HPDE6-E6E7 (cell line): Measurements from ENCODE around the gene COL27A1.
"Not testable (repeated sequence)": the region's sequence is repeated elsewhere in the genome, so short reads cannot be mapped to it uniquely, and the experiment has no call there.

Source experiments
- DNase-seq: peaks from one replicate; pipeline ENCODE4 v3.0.0; 2011; ENCODE audit warnings: missing footprints; ENCODE audit errors: extremely low spot score

COL27A1 gene

GRCh38 chr9:114322160-114322818 is 167.0 kb downstream of the COL27A1 start:
- DNase-seq, result not testable (repeated sequence)

DNA sequence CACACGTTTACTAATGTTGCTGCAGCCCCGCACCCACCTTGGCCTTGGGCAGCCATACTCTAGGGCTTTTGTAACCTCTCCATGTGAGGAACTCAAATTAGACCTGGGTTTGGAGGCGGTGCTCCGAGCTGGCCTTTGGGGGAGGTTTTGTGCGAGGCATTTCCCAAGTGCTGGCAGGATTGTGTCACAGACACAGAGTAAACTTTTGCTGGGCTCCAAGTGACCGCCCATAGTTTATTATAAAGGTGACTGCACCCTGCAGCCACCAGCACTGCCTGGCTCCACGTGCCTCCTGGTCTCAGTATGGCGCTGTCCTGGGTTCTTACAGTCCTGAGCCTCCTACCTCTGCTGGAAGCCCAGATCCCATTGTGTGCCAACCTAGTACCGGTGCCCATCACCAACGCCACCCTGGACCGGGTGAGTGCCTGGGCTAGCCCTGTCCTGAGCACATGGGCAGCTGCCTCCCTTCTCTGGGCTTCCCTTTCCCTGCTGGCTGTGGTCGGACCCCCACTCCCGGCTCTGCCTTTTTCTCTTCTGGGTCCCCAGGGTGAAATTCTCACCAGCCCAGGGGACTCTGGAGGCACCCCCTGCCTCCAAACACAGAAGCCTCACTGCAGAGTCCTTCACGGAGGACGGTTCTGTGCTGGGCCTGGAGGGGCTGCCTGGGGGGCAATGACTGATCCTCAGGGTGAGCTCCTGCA is 167.6 kb downstream of the COL27A1 start, which contains the start of gene ORM1:
Gene ORM1 (plus strand): TSS at position 268 of the 701 bp plus-strand sequence. CDS start 36 bp downstream, at position 304.
- not testable (repeated sequence) for DNase-seq

GRCh38 chr9:114323849-114324248 is 168.5 kb downstream of the COL27A1 start:
- not testable (repeated sequence) for DNase-seq

DNA sequence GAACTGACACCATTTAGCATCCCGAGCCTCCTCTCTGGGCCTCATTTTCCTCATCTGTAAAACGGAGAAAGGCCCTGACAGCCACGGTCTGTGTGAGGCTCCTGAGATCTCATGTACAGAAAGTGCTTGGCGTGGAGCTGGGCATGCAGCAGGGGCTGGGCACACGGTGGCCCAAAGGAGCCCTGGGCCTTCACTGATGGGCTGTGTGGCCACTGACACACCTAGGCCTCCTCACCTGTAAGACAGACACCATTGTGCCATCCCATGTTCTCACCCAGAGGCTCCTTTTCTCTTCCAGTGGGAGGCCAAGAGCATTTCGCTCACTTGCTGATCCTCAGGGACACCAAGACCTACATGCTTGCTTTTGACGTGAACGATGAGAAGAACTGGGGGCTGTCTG is 169.2 kb downstream of the COL27A1 start:
- DNase-seq, result no peak

DNA sequence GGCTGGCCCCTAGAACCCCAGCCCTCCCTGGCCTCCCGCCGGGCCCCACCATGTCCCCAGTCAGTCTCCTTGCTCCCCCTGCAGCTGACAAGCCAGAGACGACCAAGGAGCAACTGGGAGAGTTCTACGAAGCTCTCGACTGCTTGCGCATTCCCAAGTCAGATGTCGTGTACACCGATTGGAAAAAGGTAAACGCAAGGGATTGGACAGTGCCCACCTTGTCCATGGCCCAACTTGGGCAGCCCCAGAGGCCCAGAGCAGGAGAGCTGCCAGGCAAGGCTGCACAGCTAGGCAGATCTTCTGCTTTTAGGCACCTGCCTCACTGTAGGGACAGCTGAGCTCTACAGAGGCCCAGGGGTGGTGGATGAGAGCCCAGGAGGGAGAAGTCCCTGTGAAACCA is 169.6 kb downstream of the COL27A1 start:
- DNase-seq, result not testable (repeated sequence)

- not testable (repeated sequence) for DNase-seq
These were observed 170.4 kb downstream of the COL27A1 start for GRCh38 chr9:114325684-114326254.

DNA sequence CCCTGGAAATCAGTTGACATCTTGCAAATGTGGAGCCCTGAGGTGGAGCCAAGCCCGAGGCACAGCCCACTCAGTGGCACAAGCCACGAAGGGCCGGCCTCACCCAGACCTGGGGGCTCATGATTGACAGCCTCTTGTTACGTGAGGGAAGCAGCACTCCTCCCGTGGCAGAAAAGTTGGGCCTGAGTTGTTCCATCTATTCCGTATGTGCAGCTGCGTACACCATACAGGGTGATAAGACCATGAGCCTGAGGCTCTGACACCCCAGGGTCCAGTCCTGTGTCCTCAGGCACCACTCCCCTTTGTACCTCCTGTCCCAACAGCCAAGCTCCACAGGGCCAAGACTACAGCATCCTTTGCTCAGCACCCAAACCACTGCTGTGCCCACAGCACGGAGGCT is 172.4 kb downstream of the COL27A1 start:
- DNase-seq, result no peak

DNA sequence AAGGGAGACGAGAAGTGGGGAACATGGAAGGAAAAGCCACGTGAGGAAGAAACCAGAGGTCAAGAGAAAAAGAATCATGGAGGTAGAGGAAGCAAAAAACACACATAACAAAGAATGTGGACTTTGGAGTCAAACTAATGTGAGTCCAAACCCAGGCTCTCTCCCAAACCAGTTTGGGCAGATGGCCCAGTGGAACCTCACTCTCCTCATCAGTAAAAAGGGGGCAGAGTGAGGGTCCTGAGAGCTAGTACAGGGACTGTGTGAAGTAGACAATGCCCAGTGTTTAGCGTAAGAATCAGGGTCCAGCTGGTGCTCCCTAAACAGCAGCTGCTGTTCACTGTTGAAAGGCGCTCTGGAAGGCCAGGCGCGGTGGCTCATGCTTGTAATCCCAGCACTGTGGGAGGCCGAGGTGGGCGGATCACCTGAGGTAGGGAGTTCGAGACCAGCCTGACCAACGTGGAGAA is 173.1 kb downstream of the COL27A1 start:
- not testable (repeated sequence) for DNase-seq

DNA sequence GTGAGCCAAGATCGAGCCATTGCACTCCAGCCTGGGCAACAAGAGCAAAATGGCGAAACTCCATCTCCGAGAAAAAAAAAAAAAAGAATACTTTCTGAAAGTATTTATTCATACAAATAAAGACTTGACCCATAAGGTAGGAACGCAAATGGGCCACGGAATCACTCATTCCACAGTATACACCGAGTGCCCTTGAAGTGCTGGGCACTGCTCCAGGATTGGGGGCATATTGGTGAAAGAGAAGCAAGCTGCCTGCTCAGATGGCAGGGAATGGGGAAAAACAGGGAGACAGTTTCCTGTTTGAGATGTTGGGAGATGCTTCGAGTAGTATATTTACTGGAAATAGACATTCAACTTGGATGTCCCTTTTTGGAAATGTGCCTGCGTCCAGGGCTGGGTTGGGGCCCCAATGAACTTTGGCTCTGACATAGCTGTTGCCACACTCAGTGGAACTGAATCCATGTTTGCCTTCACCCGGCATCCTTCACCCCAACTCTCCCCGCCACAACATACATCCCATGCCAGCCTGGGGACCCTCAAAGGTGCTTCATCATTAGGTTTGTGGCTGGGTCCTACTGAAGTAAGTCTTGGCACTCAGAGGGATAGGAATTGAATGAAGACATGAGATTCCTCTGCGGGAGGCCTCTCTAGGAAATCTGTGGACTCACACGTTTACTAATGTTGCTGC is 173.7 kb downstream of the COL27A1 start:
- not testable (repeated sequence) for DNase-seq

GRCh38 chr9:114329625-114330022 is 174.3 kb downstream of the COL27A1 start, which contains the start of gene ORM2:
Gene ORM2, plus strand, starts transcription at chr9:114329869. Its CDS starts 36 bp downstream, at chr9:114329905.
- not testable (repeated sequence) for DNase-seq

GRCh38 chr9:114330636-114331035 is 175.3 kb downstream of the COL27A1 start:
- no peak for DNase-seq

DNA sequence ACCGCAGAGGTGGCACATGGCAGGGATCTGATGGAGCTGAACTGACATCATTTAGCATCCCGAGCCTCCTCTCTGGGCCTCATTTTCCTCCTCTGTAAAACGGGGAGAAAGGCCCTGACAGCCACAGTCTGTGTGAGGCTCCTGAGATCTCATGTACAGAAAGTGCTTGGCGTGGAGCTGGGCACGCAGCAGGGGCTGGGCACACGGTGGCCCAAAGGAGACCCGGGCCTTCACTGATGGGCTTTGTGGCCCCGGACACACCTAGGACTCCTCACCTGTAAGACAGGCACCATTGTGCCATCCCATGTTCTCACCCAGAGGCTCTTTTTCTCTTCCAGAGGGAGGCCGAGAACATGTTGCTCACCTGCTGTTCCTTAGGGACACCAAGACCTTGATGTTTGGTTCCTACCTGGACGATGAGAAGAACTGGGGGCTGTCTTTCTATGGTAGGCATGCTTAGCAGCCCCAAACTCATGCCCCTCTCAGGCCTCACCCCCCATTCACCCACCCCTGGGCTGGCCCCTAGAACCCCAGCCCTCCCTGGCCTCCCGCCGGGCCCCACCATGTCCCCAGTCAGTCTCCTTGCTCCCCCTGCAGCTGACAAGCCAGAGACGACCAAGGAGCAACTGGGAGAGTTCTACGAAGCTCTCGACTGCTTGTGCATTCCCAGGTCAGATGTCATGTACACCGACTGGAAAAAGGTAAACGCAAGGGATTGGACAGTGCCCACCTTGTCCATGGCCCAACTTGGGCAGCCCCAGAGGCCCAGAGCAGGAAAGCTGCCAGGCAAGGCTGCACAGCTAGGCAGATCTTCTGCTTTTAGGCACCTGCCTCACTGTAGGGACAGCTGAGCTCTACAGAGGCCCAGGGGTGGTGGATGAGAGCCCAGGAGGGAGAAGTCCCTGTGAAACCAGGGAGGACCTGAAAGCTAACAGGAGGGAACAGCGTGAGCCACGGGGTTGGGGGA is 176.2 kb downstream of the COL27A1 start:
- DNase-seq, result not testable (repeated sequence)

DNA sequence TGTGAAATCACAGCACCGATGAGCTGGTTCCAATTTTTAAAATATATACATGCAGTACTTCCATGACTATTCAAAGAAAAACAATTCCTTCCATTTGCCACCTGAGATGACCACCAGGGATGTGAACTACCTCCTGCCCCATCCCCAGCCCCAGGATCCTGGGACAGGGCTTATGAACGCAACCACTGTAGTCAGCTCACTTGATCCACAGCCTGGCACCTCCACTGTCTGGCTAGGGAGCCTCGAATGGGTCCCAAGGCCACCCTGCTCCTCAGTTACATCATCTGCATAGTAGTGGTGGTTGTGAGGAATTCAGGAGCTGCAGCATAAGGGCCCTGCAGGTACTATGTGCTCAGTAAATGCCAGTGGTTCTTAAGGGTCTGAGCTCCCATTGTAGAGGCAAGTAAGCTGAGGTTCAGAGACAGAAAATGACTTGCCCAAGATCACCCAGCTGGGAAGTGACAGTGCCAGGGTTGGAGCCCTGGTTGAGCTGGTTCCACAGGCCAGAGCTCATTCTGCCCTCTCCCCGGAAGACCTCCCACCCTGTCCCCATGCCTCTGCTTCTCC is 177.2 kb downstream of the COL27A1 start:
- DNase-seq, result not testable (repeated sequence)

GRCh38 chr9:114333718-114334117 is 178.4 kb downstream of the COL27A1 start:
- DNase-seq, result not testable (repeated sequence)

GRCh38 chr9:114334490-114334889 is 179.2 kb downstream of the COL27A1 start:
- no peak for DNase-seq

DNA sequence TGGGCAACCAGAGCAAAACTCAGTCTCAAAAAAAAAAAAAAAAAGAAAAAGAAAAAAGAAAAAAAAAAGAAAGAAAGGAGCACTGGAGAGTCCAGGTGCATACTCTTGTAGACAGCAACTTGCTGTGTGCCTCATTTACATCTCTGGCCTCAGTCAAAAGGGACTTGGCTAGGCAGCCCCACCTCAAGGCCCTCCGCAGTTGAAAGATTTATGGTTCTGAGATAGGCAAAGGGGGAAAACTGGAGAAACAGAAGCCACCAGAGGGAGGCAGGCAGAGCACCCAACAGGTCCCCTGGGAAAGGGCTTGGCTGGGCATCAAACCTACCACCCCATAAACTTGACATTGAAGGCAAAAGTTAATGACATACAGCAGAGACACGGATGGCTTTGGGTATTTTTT is 180.4 kb downstream of the COL27A1 start:
- DNase-seq, result no peak

- no peak for DNase-seq
These were observed 180.8 kb downstream of the COL27A1 start for GRCh38 chr9:114336157-114336556.

DNA sequence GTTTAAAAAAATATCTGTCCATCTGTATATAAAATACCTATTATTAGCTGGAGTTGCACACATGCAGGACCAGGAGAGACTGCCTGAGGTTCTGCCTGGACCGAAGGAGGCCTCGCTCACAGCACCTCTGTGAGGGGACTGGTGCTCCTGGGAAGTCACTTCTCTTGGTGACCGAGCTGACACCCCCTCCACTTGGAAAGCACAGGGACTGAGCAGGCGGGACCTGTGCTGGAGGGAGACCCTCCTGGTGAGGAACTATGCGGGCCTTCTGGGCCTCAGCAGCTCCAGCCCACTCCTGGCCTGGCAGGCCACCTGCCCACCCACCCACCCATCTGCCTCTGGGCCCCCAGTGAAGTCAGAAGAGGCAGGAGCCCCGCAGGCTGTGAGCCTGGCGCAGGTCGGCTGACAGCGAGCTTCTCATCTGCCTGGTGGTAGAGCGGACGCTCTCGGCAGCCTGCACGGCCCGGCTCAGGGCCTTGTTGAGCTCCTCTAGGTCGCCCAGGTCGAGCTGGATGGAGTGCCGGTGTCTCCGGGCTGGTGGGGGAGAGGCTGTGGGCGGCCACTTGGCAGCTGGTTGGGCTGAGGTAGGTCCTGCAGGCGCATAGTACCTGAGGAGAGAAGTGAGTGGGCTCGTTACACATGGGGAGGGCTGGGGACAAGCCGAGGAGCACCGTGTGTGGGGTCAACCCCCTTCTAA is 181.5 kb downstream of the COL27A1 start:
- DNase-seq, result no peak

GRCh38 chr9:114338187-114338586 is 182.8 kb downstream of the COL27A1 start:
- no peak for DNase-seq
